ENCODE measurements around the gene COL16A1.

- TF ChIP-seq REST (IDR thresholded peaks at IDR 0.05; ENCODE audit: insufficient read depth in 1 of 2, low read depth in 2 of 2, low read length in 2 of 2) (no peak), POLR2AphosphoS5 (IDR thresholded peaks at IDR 0.05; ENCODE audit: low read depth, low read length) (no peak), SIN3A (IDR thresholded peaks at IDR 0.05; ENCODE audit: borderline replicate concordance, insufficient read depth, low read length) (no peak), TAF1 (IDR thresholded peaks at IDR 0.05; ENCODE audit: borderline replicate concordance, insufficient read depth, low read length) (no peak)
Observed at GRCh38 chr1:31702836-31703404, 897 bp downstream of the COL16A1 start.
